Measurements from ENCODE around the gene RCOR1.

GRCh38 chr14:102557434-102558226, 34.8 kb upstream of the RCOR1 start:
- TF ChIP-seq CTCF (IDR thresholded peaks at IDR 0.05; ENCODE audit: low read depth, low read length): no peak
- TF ChIP-seq EZH2phosphoT487 (IDR thresholded peaks at IDR 0.05; ENCODE audit: low read depth): no peak

Data from OCI-LY3 (cell line).